K562 (cell line): ENCODE results near the gene ERCC1. TPM values are rescaled to one million over a fixed set of nuclear protein-coding genes. Genes with fewer than 3 reads are reported as not detected.

Experiments used
- ARID2 ChIP-seq: fragments of 450-650 bp; IDR thresholded peaks from 2 replicates; pipeline ENCODE4 v1.6.1; 2017; ENCODE audit warnings: antibody characterized with exemption, mild to moderate bottlenecking
- ATF3 ChIP-seq, 2 experiments: fragments of 450-650 bp in 1 of 2; sonication (generic) in 1 of 2; formaldehyde crosslinking in 1 of 2; IDR thresholded peaks in 1 of 2; conservative IDR thresholded peaks in 1 of 2; 2 replicates each; pipeline versions ENCODE4 v1.6.1 to v1.8.1; 2016 to 2023; ENCODE audit warnings: mild to moderate bottlenecking in 2 of 2, moderate library complexity in 2 of 2, inconsistent platforms in 1 of 2, missing genetic modification reagents in 1 of 2
- DDX20 ChIP-seq: fragments of 450-650 bp; IDR thresholded peaks from 2 replicates; pipeline ENCODE4 v1.6.1; 2016; ENCODE audit warnings: missing genetic modification characterization, low read depth, mild to moderate bottlenecking, missing compliant biosample characterization, moderate library complexity
- DMBX1 ChIP-seq: fragments of 250-450 bp; sonication (Bioruptor Pico); IDR thresholded peaks from 2 replicates; pipeline ENCODE4 v1.8.0; 2022; ENCODE audit warnings: inconsistent platforms, mild to moderate bottlenecking, moderate library complexity, borderline replicate concordance
- EP300 ChIP-seq: IDR thresholded peaks from 2 replicates; pipeline ENCODE4 v1.6.1; 2012; ENCODE audit warnings: low read length, improper control_type of control experiment
- HNRNPL ChIP-seq: fragments of 200-400 bp; formaldehyde crosslinking; IDR thresholded peaks from 2 replicates; pipeline ENCODE4 v1.6.1; 2017; ENCODE audit warnings: low read depth, mild to moderate bottlenecking, low read length
- IFI16 ChIP-seq: fragments of 250-450 bp; sonication (Bioruptor Pico); IDR thresholded peaks from 2 replicates; pipeline ENCODE4 v2.1.2; 2022; ENCODE audit warnings: mild to moderate bottlenecking, inconsistent platforms
- KLF13 ChIP-seq: fragments of 450-650 bp; IDR thresholded peaks from 2 replicates; pipeline ENCODE4 v1.6.1; 2016; ENCODE audit warnings: missing genetic modification characterization, low read depth, mild to moderate bottlenecking, missing compliant biosample characterization, moderate library complexity, borderline replicate concordance
- MCM2 ChIP-seq: fragments of 450-650 bp; IDR thresholded peaks from 2 replicates; pipeline ENCODE4 v1.6.1; 2017; ENCODE audit warnings: low read depth, mild to moderate bottlenecking
- MYNN ChIP-seq, 2 experiments: sonication (generic); formaldehyde crosslinking in 1 of 2; IDR thresholded peaks; 2 replicates each; pipeline versions ENCODE4 v1.5.0 to v1.6.1; 2016 to 2020; ENCODE audit warnings: antibody characterized with exemption in 1 of 2, missing genetic modification reagents in 1 of 2
- NBN ChIP-seq: fragments of 450-650 bp; IDR thresholded peaks from 2 replicates; pipeline ENCODE4 v1.6.1; 2016; ENCODE audit warnings: low read depth, mild to moderate bottlenecking
- OTX1 ChIP-seq: fragments of 450-650 bp; formaldehyde crosslinking; IDR thresholded peaks from 2 replicates; pipeline ENCODE4 v1.4.0; 2022; ENCODE audit warnings: mild to moderate bottlenecking
- PHB2 ChIP-seq: fragments of 450-650 bp; IDR thresholded peaks from 2 replicates; pipeline ENCODE4 v1.6.1; 2017; ENCODE audit warnings: low read depth
- PYGO2 ChIP-seq: fragments of 450-650 bp; IDR thresholded peaks from 2 replicates; pipeline ENCODE4 v1.6.1; 2016; ENCODE audit warnings: mild to moderate bottlenecking, missing genetic modification characterization, moderate library complexity, missing compliant biosample characterization
- RBM14 ChIP-seq: fragments of 200-400 bp; formaldehyde crosslinking; IDR thresholded peaks from 2 replicates; pipeline ENCODE4 v1.6.1; 2018; ENCODE audit warnings: low read depth, mild to moderate bottlenecking, low read length, moderate library complexity, borderline replicate concordance; ENCODE audit not compliant: insufficient read depth
- SOX6 ChIP-seq: fragments of 450-650 bp; IDR thresholded peaks from 2 replicates; pipeline ENCODE4 v1.6.1; 2014; ENCODE audit warnings: mild to moderate bottlenecking
- SRSF3 ChIP-seq: fragments of 200-400 bp; formaldehyde crosslinking; IDR thresholded peaks from 2 replicates; pipeline ENCODE4 v1.6.1; 2016; ENCODE audit warnings: mild to moderate bottlenecking, low read length, moderate library complexity; ENCODE audit not compliant: insufficient read depth
- STAT5A ChIP-seq: IDR thresholded peaks from 2 replicates; pipeline ENCODE4 v1.6.1; 2012; ENCODE audit warnings: low read length, inconsistent platforms, borderline replicate concordance
- TAF7 ChIP-seq: fragments of 450-650 bp; IDR thresholded peaks from 2 replicates; pipeline ENCODE4 v1.6.1; 2016; ENCODE audit warnings: missing genetic modification characterization, missing compliant biosample characterization
- TARDBP ChIP-seq: fragments of 450-650 bp; IDR thresholded peaks from 2 replicates; pipeline ENCODE4 v1.6.1; 2016
- TCF7 ChIP-seq: sonication (generic); IDR thresholded peaks from 2 replicates; pipeline ENCODE4 v1.6.1; 2016; ENCODE audit warnings: antibody characterized with exemption, borderline replicate concordance
- WHSC1 ChIP-seq: IDR thresholded peaks from one replicate; pipeline ENCODE4 v1.6.1; 2012; ENCODE audit warnings: low read length, control low read depth, inconsistent platforms
- ZBTB11 ChIP-seq, 3 experiments: fragments of 200-800 bp in 1 of 3; fragments of 250-450 bp in 1 of 3; fragments of 450-650 bp in 1 of 3; sonication (Bioruptor Pico) in 1 of 3; sonication (Bioruptor generic) in 1 of 3; formaldehyde crosslinking in 1 of 3; IDR thresholded peaks; 2 replicates each; pipeline versions ENCODE4 v1.6.1 to v1.8.0; 2016 to 2022; ENCODE audit warnings: mild to moderate bottlenecking in 2 of 3, missing genetic modification characterization in 2 of 3, missing compliant biosample characterization in 1 of 3, moderate library complexity in 1 of 3
- ZKSCAN8 ChIP-seq: fragments of 200-800 bp; sonication (Bioruptor generic); IDR thresholded peaks from 2 replicates; pipeline ENCODE4 v1.6.1; 2016; ENCODE audit warnings: missing genetic modification characterization, missing compliant biosample characterization
- ZNF12 ChIP-seq: sonication (generic); formaldehyde crosslinking; IDR thresholded peaks from 2 replicates; pipeline ENCODE4 v1.4.0; 2020; ENCODE audit warnings: mild to moderate bottlenecking, missing genetic modification reagents
- ZNF23 ChIP-seq: fragments of 250-450 bp; sonication (Bioruptor Pico); IDR thresholded peaks from 2 replicates; pipeline ENCODE4 v1.4.0; 2020; ENCODE audit warnings: mild to moderate bottlenecking
- ZNF354B ChIP-seq: fragments of 250-450 bp; sonication (Bioruptor Pico); IDR thresholded peaks from 2 replicates; pipeline ENCODE4 v1.4.0; 2020
- ZNF436 ChIP-seq: fragments of 250-450, 450-650 bp; sonication (Bioruptor Pico); formaldehyde crosslinking; IDR thresholded peaks from 2 replicates; pipeline ENCODE4 v1.7.0; 2020; ENCODE audit warnings: mild to moderate bottlenecking
- ZSCAN32 ChIP-seq: fragments of 450-650 bp; formaldehyde crosslinking; IDR thresholded peaks from 2 replicates; pipeline ENCODE4 v1.4.0; 2020; ENCODE audit warnings: mild to moderate bottlenecking, moderate library complexity
- polyA plus RNA-seq, 8 experiments: library from polyadenylated mRNA; depleted of rRNA in 4 of 8; stranded (reverse) in 5 of 8; unstranded in 3 of 8; fragments of >200 nt; fragmentation: Nextera tagmentation in 2 of 8; fragmentation: Illumina TruSeq in 1 of 8; extraction: Ambion mirVana in 2 of 8; extraction: Trizol in 1 of 8; gene quantifications; 2 replicates each; pipeline versions ENCODE4 v1.2.1 to v1.2.3, GENCODE V29; 2011 to 2014; ENCODE audit warnings: inconsistent platforms in 1 of 8, missing spikeins in 1 of 8
- total RNA-seq, 7 experiments: library from RNA; depleted of rRNA in 6 of 7; stranded (reverse); fragments of >200 nt in 6 of 7; fragmentation: Illumina TruSeq in 2 of 7; extraction: Trizol in 2 of 7; gene quantifications; 2 replicates each; pipeline versions ENCODE4 v1.2.1 to v1.2.3, GENCODE V29; 2011 to 2021; ENCODE audit warnings: low replicate concordance in 1 of 7

Gene ERCC1
- total and polyA plus RNA-seq, 9 of the 15 experiments (the other 6 are each of a cell fraction or from before 2014, with no cell fraction given), result 9.3 to 92.6 (median 60.0) TPM

- TF ChIP-seq ZBTB11 (CRISPR knock-in tag; IDR thresholded peaks at IDR 0.05) (no peak), SRSF3 (no peak), ZNF12 (CRISPR knock-in tag) (no peak), IFI16 (no peak), PYGO2 (no peak), ZNF23 (CRISPR knock-in tag) (no peak), KLF13 (tag) (no peak), TARDBP (no peak), ZSCAN32 (CRISPR knock-in tag) (no peak), MYNN (IDR thresholded peaks at IDR 0.05) (no peak), MYNN (CRISPR knock-in tag; IDR thresholded peaks at IDR 0.05) (no peak), ZKSCAN8 (no peak), TAF7 (tag) (no peak), RBM14 (no peak), STAT5A (0 out of 2 replicates have a peak, but pooled peaks have one; percentile 0), OTX1 (CRISPR knock-in tag) (no peak), WHSC1 (no peak), PHB2 (no peak), TCF7 (no peak), ATF3 (IDR thresholded peaks at IDR 0.05) (no peak), ATF3 (CRISPR knock-in tag; conservative IDR thresholded peaks at IDR 0.05) (0 out of 2 replicates have a peak, but pooled peaks have one; percentile 74), DMBX1 (CRISPR knock-in tag) (no peak), SOX6 (no peak), HNRNPL (no peak), EP300 (no peak), ARID2 (no peak), MCM2 (no peak), ZNF436 (CRISPR knock-in tag) (peak; percentile 97), NBN (no peak), ZNF354B (CRISPR knock-in tag) (no peak), DDX20 (no peak)
Measured at GRCh38 chr19:45442408-45442777, 18.7 kb upstream of the ERCC1 start (continued).
